DMS 273 (cell line): ENCODE data around the gene GDPD2.

Experiments
- DNase-seq: peaks from one replicate; lab custom pipeline; 2025; ENCODE audit not compliant: unreplicated experiment; lab: John Stamatoyannopoulos, UW

The GDPD2 gene

GRCh38 chrX:70437921-70438665 lies 15.0 kb downstream of the GDPD2 start:
- no peak for DNase-seq

- no peak for DNase-seq
Observed at GRCh38 chrX:70439016-70439415, 15.9 kb downstream of the GDPD2 start.

GRCh38 chrX:70442224-70442623 lies 19.1 kb downstream of the GDPD2 start:
- DNase-seq = no peak

- DNase-seq = peak; percentile 62
Observed at GRCh38 chrX:70444326-70444945, 21.3 kb downstream of the GDPD2 start, which contains the start of gene DLG3. DLG3 (plus strand) TSS chrX:70444835; CDS start chrX:70445202, 367 bp downstream.

GRCh38 chrX:70444946-70445656 lies 22.0 kb downstream of the GDPD2 start:
- DNase-seq = no peak

GRCh38 chrX:70445951-70446350 lies 22.8 kb downstream of the GDPD2 start:
- DNase-seq = no peak

- DNase-seq = no peak
Observed at GRCh38 chrX:70446380-70447350, 23.6 kb downstream of the GDPD2 start.

- DNase-seq = no peak
Observed at GRCh38 chrX:70449457-70449966, 26.4 kb downstream of the GDPD2 start.

- peak; percentile 40 for DNase-seq
Observed at GRCh38 chrX:70452143-70452733, 29.1 kb downstream of the GDPD2 start.

GRCh38 chrX:70453024-70453618 lies 30.0 kb downstream of the GDPD2 start:
- DNase-seq = no peak

- DNase-seq = peak; percentile 68
Observed at GRCh38 chrX:70454441-70455365, 31.6 kb downstream of the GDPD2 start.

GRCh38 chrX:70455366-70456202 lies 32.5 kb downstream of the GDPD2 start:
- DNase-seq = no peak

GRCh38 chrX:70456256-70456655 lies 33.1 kb downstream of the GDPD2 start:
- DNase-seq = no peak

- no peak for DNase-seq
Observed at GRCh38 chrX:70461026-70461425, 37.9 kb downstream of the GDPD2 start.

- DNase-seq = no peak
Observed at GRCh38 chrX:70464051-70464450, 40.9 kb downstream of the GDPD2 start.

GRCh38 chrX:70466968-70467367 lies 43.9 kb downstream of the GDPD2 start:
- no peak for DNase-seq

- DNase-seq = no peak
Observed at GRCh38 chrX:70468709-70469108, 45.6 kb downstream of the GDPD2 start.

GRCh38 chrX:70470850-70471289 lies 47.8 kb downstream of the GDPD2 start:
- DNase-seq = no peak
